ENCODE data around the gene RAB31. TPM values are rescaled to one million over a fixed set of nuclear protein-coding genes. Genes with fewer than 3 reads are reported as not detected.
A peak's percentile ranks its signal among the peaks of the same experiment; 100 is the strongest.

RAB31 gene
- polyA plus RNA-seq, 1 of the 3 experiments (the other 2 are of a cell fraction): 23.0 TPM

DNA sequence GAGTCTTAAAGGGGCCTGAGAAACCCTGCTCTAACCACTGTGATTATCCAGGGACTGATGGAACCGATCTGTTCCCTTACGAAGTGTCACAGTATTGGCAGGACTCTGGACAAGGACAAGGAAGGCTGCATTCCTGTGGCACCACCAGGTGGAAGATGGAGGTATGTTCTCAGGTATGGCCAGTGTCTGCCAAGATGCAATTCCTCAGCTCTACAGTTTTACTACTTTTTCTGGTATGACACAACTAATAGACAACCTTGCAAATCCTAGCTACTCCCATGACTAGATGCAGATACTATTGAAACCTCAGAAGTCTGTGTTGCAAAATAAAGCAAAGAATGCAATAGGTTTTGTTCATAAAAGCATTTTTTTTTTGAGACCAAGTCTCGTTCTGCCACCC, 14.6 kb downstream of the RAB31 start:
- Histone ChIP-seq H3K4me3 (ENCODE audit: low read depth in 2 of 2, low read length in 1 of 2) (no peak overlapping the region), H3K27me3 (ENCODE audit: insufficient read depth) (no peaks in the 10 kb centered on the region), H3K9me3 (no peaks in the 10 kb centered on the region), H3F3A (replicated peaks; ENCODE audit: insufficient read depth) (peaks cover 19% of the 10 kb centered on the region), H4K20me1 (ENCODE audit: insufficient read depth) (no peaks in the 10 kb centered on the region), H3K36me3 (replicated peaks in 1 of 2; ENCODE audit: control insufficient read depth in 1 of 2, insufficient read depth in 2 of 2, low read length in 1 of 2) (peaks cover 0 to 7% of the 10 kb centered on the region in 2 experiments), H3K9ac (no peak overlapping the region), H3K4me1 (ENCODE audit: control insufficient read depth in 1 of 2, insufficient read depth in 2 of 2, low read depth in 1 of 2, low read length in 1 of 2) (peaks cover 0 to 7% of the 10 kb centered on the region in 2 experiments; a peak in 2 of 4 replicates), H3K9me2 (no peaks in the 10 kb centered on the region), H3K79me2 (ENCODE audit: insufficient read depth) (peaks cover 75% of the 10 kb centered on the region), H3K27ac (ENCODE audit: low read depth in 2 of 2, low read length in 1 of 2) (no peak overlapping the region), H3K4me2 (no peak overlapping the region), H2AFZ (ENCODE audit: low read depth) (no peak overlapping the region)
- no peak for DNase-seq
- ChIA-PET CTCF (no interaction called here), POLR2A (no interaction called here)
- WGBS (ENCODE audit: low lambda C conversion rate): 97% methylated on average over 3 of the region's 3 CpGs
- TF ChIP-seq RFX5 (IDR thresholded peaks at IDR 0.05; ENCODE audit: low read length): no peak
- no peak for TF ChIP-seq USF2 (IDR thresholded peaks at IDR 0.05; ENCODE audit: borderline replicate concordance, low read depth, low read length)
- peak; percentile 34; the same call in 1 of the 2 replicates for TF ChIP-seq RAD21 (IDR thresholded peaks at IDR 0.05; ENCODE audit: low read length)

GRCh38 chr18:9724797-9725585, 16.9 kb downstream of the RAB31 start:
- ChIA-PET CTCF (no interaction called here), POLR2A (no interaction called here)
- peaks cover 80% of the 10 kb centered on the region for H3K79me2 ChIP-seq (ENCODE audit: insufficient read depth)
- peaks cover 0 to 3% of the 10 kb centered on the region in 2 experiments; a peak in 2 of 4 replicates for H3K4me1 ChIP-seq (ENCODE audit: control insufficient read depth in 1 of 2, insufficient read depth in 2 of 2, low read depth in 1 of 2, low read length in 1 of 2)
- peaks cover 9% of the 10 kb centered on the region for H3F3A ChIP-seq (replicated peaks; ENCODE audit: insufficient read depth)
- no peaks in the 10 kb centered on the region for H3K27me3 ChIP-seq (ENCODE audit: insufficient read depth)
- peaks cover 0 to 7% of the 10 kb centered on the region in 2 experiments for H3K36me3 ChIP-seq (replicated peaks in 1 of 2; ENCODE audit: control insufficient read depth in 1 of 2, insufficient read depth in 2 of 2, low read length in 1 of 2)
- H2AFZ ChIP-seq (ENCODE audit: low read depth): no peak overlapping the region
- H3K27ac ChIP-seq (ENCODE audit: low read depth in 2 of 2, low read length in 1 of 2): no peak overlapping the region
- H3K4me2 ChIP-seq: no peak overlapping the region
- 95% methylated on average over 5 of the region's 5 CpGs for WGBS (ENCODE audit: low lambda C conversion rate)
- H3K9ac ChIP-seq: no peak overlapping the region
- no peak overlapping the region for H3K4me3 ChIP-seq (ENCODE audit: low read depth in 2 of 2, low read length in 1 of 2)
- H3K9me3 ChIP-seq: no peaks in the 10 kb centered on the region
- no peak for DNase-seq
- no peaks in the 10 kb centered on the region for H4K20me1 ChIP-seq (ENCODE audit: insufficient read depth)
- no peaks in the 10 kb centered on the region for H3K9me2 ChIP-seq
- TF ChIP-seq TCF12 (IDR thresholded peaks at IDR 0.05) (no peak), SIN3A (IDR thresholded peaks at IDR 0.05; ENCODE audit: borderline replicate concordance, low read depth, low read length) (no peak), TAF1 (IDR thresholded peaks at IDR 0.05; ENCODE audit: borderline replicate concordance, low read depth, low read length) (no peak), RFX5 (IDR thresholded peaks at IDR 0.05; ENCODE audit: low read length) (no peak), REST (IDR thresholded peaks at IDR 0.05; ENCODE audit: low read depth, low read length) (no peak), TEAD4 (IDR thresholded peaks at IDR 0.05; ENCODE audit: borderline replicate concordance, insufficient read depth) (no peak), POLR2AphosphoS5 (IDR thresholded peaks at IDR 0.05; ENCODE audit: low read depth, low read length) (no peak), USF1 (IDR thresholded peaks at IDR 0.05; ENCODE audit: borderline replicate concordance, low read depth) (no peak), GATA2 (CRISPR knock-in tag; IDR thresholded peaks at IDR 0.05) (no peak), RAD21 (IDR thresholded peaks at IDR 0.05; ENCODE audit: low read length) (no peak), MEF2A (IDR thresholded peaks at IDR 0.05; ENCODE audit: borderline replicate concordance, low read depth) (no peak), FOXJ3 (CRISPR knock-in tag; IDR thresholded peaks at IDR 0.05) (no peak), NRF1 (IDR thresholded peaks at IDR 0.05; ENCODE audit: low read depth, low read length) (no peak), MXI1 (IDR thresholded peaks at IDR 0.05; ENCODE audit: low read depth, low read length) (no peak), FOXM1 (IDR thresholded peaks at IDR 0.05; ENCODE audit: low read depth) (no peak)
- TF ChIP-seq, protein P1, sequence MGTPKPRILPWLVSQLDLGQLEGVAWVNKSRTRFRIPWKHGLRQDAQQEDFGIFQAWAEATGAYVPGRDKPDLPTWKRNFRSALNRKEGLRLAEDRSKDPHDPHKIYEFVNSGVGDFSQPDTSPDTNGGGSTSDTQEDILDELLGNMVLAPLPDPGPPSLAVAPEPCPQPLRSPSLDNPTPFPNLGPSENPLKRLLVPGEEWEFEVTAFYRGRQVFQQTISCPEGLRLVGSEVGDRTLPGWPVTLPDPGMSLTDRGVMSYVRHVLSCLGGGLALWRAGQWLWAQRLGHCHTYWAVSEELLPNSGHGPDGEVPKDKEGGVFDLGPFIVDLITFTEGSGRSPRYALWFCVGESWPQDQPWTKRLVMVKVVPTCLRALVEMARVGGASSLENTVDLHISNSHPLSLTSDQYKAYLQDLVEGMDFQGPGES (IDR thresholded peaks at IDR 0.05; ENCODE audit: low read depth, low read length): no peak
- TF ChIP-seq, protein P2, sequence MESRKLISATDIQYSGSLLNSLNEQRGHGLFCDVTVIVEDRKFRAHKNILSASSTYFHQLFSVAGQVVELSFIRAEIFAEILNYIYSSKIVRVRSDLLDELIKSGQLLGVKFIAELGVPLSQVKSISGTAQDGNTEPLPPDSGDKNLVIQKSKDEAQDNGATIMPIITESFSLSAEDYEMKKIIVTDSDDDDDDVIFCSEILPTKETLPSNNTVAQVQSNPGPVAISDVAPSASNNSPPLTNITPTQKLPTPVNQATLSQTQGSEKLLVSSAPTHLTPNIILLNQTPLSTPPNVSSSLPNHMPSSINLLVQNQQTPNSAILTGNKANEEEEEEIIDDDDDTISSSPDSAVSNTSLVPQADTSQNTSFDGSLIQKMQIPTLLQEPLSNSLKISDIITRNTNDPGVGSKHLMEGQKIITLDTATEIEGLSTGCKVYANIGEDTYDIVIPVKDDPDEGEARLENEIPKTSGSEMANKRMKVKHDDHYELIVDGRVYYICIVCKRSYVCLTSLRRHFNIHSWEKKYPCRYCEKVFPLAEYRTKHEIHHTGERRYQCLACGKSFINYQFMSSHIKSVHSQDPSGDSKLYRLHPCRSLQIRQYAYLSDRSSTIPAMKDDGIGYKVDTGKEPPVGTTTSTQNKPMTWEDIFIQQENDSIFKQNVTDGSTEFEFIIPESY (IDR thresholded peaks at IDR 0.05; ENCODE audit: borderline replicate concordance, low read depth): no peak

All from SK-N-SH (cell line).